NCI-H2196 (cell line): ENCODE measurements around the gene ASCL2.

Source experiments
- DNase-seq: peaks from one replicate; lab custom pipeline; 2025; ENCODE audit not compliant: unreplicated experiment; lab: John Stamatoyannopoulos, UW

The ASCL2 gene

GRCh38 chr11:2270322-2271076, at the start of gene ASCL2:
Gene ASCL2 (minus strand): TSS chr11:2270588. CDS start chr11:2270332, 256 bp downstream.
- DNase-seq: no peak

GRCh38 chr11:2319791-2320472, 49.5 kb upstream of the ASCL2 start:
- no peak for DNase-seq

GRCh38 chr11:2318707-2319106, 48.3 kb upstream of the ASCL2 start:
- DNase-seq: no peak

DNA sequence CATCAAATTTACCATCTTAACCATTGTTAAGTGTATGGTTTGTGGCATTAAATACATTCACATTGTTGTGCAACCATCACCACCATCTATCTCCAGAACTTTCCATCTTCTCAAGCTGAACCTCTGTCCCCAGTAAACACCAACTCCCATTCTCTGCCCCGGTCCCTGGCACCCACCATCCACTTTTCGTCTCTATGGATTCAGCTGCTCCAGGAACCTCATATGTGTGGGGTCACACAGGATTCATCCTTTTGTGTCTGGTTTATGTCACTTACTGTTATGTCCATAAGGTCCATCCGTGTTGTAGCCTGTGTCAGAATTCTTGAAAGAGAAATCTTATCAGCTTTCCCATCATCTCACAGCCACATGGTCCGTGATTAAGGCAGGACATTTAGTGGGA, 47.7 kb upstream of the ASCL2 start:
- no peak for DNase-seq

GRCh38 chr11:2317354-2318050, 47.1 kb upstream of the ASCL2 start:
- no peak for DNase-seq

GRCh38 chr11:2316963-2317244, 46.5 kb upstream of the ASCL2 start:
- DNase-seq: no peak

DNA sequence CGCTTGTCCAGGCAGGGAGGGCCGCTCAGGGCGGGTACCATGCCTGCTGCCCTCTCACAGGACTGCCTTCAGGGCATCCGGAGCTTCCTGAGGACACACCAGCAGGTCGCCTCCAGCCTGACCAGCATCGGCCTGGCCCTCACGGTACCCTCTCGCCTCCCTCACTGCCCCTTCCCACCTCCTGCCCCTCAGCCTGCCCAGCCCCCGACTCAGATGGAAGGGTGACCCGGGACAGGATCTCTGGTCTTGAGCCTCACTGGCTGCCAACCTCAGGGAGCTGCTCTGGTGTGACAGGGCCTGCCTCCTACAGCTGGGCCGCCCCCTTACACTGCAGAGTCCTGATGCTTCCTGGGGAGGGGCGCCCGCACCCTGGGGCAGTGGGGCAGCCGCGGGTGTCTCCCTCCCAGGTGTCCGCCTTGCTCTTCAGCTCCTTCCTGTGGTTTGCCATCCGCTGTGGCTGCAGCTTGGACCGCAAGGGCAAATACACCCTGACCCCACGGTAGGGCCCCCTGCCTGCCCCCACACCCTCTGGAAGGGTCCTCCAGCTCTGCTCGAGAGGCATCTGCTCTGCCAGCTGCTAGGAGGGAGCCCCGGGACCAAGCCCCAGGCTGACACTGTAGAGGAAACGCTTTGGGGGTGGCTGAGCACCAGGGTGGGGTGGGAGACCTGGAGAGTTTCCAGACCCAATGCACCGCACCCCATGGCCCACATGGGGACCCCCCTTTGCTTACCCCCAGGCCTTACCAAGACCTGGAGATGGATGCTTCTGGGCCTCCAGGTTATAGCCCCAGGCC, 46.0 kb upstream of the ASCL2 start:
- DNase-seq: no peak

DNA sequence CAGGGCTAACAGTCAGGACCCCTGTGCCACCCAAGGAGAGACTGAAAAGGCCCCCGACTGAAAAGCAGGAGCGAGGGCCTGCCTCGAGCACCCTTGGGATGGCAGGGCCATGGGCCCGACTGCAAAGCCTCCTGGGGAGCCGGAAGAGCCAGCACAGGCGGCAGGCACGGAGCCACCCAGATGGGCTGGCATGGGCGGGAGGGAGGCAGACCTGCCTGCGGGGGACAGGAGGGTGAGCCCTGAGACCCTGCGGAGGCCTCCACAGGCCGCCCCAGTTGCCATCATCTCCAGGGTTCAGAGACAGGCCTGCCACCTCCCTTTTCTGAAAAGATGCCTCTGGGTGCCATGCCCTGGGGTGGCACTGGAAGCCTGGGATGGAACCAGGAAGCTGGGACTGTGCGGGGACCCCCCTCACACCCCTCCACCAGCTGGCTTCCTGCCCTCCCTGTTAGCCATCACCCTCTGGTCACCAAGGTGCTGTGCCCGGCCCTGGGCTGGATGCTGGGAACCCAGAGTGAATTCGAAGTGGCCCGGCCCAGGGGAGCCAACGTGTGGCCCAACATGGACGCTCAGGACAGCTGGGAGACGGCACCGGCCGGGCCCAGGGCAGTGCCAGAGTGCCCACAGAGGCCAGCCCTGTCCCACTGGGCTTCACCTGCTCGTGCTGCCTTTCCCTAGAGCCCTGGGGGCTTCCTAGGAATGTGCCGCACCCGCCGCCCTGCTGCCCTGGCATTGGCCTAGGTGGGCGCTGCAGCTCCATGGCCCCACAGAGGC, 45.2 kb upstream of the ASCL2 start:
- DNase-seq: no peak

- peak; percentile 49 for DNase-seq
These were observed 44.4 kb upstream of the ASCL2 start for GRCh38 chr11:2314525-2315394.

GRCh38 chr11:2314136-2314524, 43.7 kb upstream of the ASCL2 start:
- DNase-seq: no peak

- DNase-seq: no peak
These were observed 42.9 kb upstream of the ASCL2 start for GRCh38 chr11:2313051-2313951.

DNA sequence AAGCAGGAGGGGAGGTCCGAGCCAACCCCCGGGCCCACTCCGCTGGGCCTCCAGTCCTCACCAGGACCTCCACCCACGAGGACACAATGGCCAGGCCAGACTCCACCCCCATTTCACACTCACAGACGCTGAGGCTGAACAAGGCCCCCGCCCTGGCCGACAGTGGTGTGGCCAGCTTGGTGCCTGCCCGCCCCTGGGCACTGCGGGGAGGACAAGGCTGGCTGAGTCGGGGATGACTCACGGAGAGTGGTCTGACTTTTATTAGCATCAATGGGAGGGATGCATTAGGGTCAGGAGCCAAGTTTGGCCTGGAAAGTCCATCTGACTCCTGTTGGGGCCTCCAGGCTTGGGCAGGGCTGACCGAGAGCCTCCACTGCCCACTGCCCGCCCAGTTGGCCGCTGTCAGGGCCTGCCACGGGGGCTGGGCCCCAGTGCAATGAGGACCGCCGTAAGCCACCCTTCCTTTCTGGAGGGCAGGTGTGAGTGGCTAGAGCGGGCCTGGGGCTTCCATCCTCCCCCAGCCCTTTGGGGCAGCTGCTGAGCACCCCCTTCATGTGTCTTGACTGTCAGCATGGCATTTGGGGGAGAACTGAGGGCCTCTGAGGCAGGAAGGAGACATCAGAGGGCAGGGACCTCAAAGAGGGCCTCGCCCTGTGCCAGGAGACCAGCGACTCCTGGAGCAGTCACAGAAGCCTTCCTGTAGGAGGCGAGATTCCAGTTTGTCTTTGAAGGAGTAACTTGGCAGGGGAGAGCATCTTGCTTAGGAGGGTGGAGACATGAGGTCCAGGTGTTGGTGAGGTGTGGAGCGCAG, 42.0 kb upstream of the ASCL2 start:
- DNase-seq: no peak

DNA sequence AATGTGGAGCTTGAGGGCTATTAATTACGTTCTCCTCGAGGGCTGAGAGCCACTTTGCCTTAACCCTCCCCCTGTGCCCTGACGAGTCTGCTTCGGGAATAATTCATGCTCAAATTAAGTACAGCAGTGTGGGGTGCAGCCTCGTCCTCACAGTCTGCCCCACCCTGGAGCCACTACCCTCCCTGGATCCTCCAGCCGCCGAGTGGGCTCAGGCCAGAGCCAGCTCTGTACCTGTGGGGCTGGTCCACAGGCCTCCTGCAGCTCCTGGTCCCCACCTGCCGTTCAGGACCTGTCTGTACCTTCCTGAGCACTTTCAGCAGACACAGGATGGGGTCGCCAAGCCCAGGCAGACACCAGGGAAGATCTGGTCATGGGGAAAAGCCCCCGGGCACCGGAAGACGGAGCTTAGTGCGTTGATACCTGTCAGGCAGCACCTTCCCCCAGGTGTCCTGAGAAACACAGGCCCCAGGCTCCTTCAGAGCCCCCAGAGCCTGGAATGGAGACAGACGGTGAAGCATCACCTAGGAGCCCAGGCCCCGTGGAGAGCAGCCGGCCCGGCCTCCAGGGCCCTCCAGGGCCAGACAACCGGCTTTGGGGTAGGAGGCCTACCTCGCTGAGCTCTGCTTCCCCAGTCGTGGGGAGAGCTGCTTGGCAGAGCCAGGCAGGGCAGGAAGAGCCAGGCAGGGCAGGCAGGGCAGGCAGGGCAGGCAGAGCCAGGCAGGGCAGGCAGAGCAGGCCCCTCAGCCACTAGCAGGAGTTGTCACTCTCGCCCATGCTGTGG, 41.2 kb upstream of the ASCL2 start:
- DNase-seq: no peak

DNA sequence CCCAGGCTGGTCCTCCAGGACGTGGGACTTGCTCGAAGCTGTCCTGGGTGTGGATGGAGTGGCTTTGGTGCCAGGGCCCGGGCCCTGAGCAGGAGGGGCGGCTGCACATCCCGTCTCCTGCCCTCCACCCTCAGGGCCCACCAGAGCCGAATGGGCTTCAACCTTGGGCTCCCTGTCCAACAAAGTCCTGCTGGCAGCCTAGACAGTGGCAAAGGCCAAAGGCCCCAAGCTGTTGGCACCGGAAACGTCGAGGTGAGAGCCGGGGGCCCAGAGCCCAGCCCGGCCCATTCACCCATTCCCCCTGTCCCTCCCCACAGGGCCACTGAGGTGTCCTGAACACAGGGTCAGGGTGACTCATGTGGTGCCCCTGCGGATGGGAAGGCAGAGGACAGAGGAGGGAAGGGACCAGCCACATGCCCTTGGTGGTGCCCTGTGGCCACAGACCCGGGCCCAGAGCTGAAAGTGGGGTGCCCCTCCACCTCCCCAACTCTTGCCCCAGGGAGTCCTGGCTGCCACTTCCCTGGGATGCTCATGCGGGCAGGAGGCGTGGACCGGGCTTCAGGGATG, 40.5 kb upstream of the ASCL2 start:
- no peak for DNase-seq

- no peak for DNase-seq
These were observed 39.8 kb upstream of the ASCL2 start for GRCh38 chr11:2310073-2310785.
